B cell (primary cell): ENCODE results near the gene MAP7. TPM values are rescaled to one million over a fixed set of nuclear protein-coding genes. Genes with fewer than 3 reads are reported as not detected.
"Not testable (repeated sequence)": the region's sequence is repeated elsewhere in the genome, so short reads cannot be mapped to it uniquely, and the experiment has no call there.

Source experiments
- ATAC-seq: fragments of 200-7000 bp; cut with Tn5 transposase; one replicate; pipeline ENCODE4 v1.10.0; 2021; ENCODE audit warnings: low read depth, mild to moderate bottlenecking, moderate number of reproducible peaks, moderate library complexity
- CTCF ChIA-PET: fragments of 350-600 bp; sonication (Branson Sonifier 250); formaldehyde crosslinking; loops from one replicate; lab custom pipeline; 2021; ENCODE audit warnings: antibody characterized with exemption, inconsistent platforms; lab: Charles Lee
- POLR2A ChIA-PET: fragments of 350-600 bp; sonication (Branson Sonifier 250); formaldehyde crosslinking; loops from one replicate; lab custom pipeline; 2021; ENCODE audit warnings: antibody characterized with exemption; lab: Charles Lee
- DNase-seq: peaks from one replicate; pipeline ENCODE4 v3.0.0; 2013
- H2AFZ ChIP-seq: 2 replicates; pipeline ENCODE4 v1.6.1; 2012; ENCODE audit warnings: mild to moderate bottlenecking, low read depth, low read length; ENCODE audit not compliant: insufficient read depth, poor library complexity, severe bottlenecking
- H3K27ac ChIP-seq, 2 donors: 1 replicate in 1 of 2; 2 replicates in 1 of 2; pipeline ENCODE4 v1.5.1; 2012 to 2013; ENCODE audit warnings: low read length in 2 of 2, mild to moderate bottlenecking in 2 of 2, moderate library complexity in 1 of 2
- H3K27me3 ChIP-seq, 4 experiments: fragments of 200-600 bp in 1 of 4; sonication (generic) in 1 of 4; replicated peaks in 1 of 4; 1 replicate in 2 of 4; 2 replicates in 2 of 4; pipeline versions ENCODE4 v1.6.1 to v1.7.0; 2013 to 2016; ENCODE audit warnings: low read length in 3 of 4, mild to moderate bottlenecking in 2 of 4, mixed read lengths in 1 of 4, moderate library complexity in 1 of 4; ENCODE audit not compliant: insufficient read depth in 4 of 4, control insufficient read depth in 3 of 4; ENCODE audit errors: control extremely low read depth in 1 of 4
- H3K36me3 ChIP-seq, 2 experiments: replicated peaks in 1 of 2; 1 replicate in 1 of 2; 2 replicates in 1 of 2; pipeline versions ENCODE4 v1.6.1 to v1.7.1; 2013; ENCODE audit warnings: low read length in 1 of 2; ENCODE audit not compliant: insufficient read depth in 2 of 2, control insufficient read depth in 1 of 2; ENCODE audit errors: control extremely low read depth in 1 of 2, extremely low read depth in 1 of 2
- H3K4me1 ChIP-seq, 2 donors: fragments of 200-600 bp in 1 of 2; sonication (generic) in 1 of 2; 1 replicate in 1 of 2; 2 replicates in 1 of 2; pipeline versions ENCODE4 v1.5.1 to v1.6.1; 2013 to 2017; ENCODE audit warnings: low read length in 2 of 2; ENCODE audit not compliant: control insufficient read depth in 2 of 2, insufficient read depth in 2 of 2
- H3K4me2 ChIP-seq: replicated peaks from 2 replicates; pipeline ENCODE3; 2012; ENCODE audit warnings: mild to moderate bottlenecking, low read depth, low read length; ENCODE audit not compliant: poor library complexity, severe bottlenecking
- H3K4me3 ChIP-seq, 5 experiments: fragments of 200-600 bp in 1 of 5; sonication (generic) in 1 of 5; 1 replicate in 3 of 5; 2 replicates in 2 of 5; pipeline versions ENCODE4 v1.5.1 to v1.7.0; 2011 to 2016; ENCODE audit warnings: low read length in 4 of 5, mild to moderate bottlenecking in 4 of 5, low read depth in 2 of 5, control low read depth in 1 of 5, moderate library complexity in 1 of 5; ENCODE audit not compliant: insufficient read depth in 1 of 5; ENCODE audit errors: control extremely low read depth in 1 of 5, extremely low read depth in 1 of 5
- H3K79me2 ChIP-seq: fragments of 200-600 bp; sonication (generic); one replicate; pipeline ENCODE4 v1.6.0; 2016; ENCODE audit warnings: low read length; ENCODE audit not compliant: control insufficient read depth, insufficient read depth
- H3K9ac ChIP-seq: fragments of 200-600 bp; sonication (generic); 2 replicates; pipeline ENCODE4 v1.6.1; 2017; ENCODE audit warnings: mild to moderate bottlenecking, low read length, moderate library complexity
- H3K9me3 ChIP-seq, 3 donors: one replicate each; pipeline versions ENCODE4 v1.6.1 to v1.7.1; 2013; ENCODE audit warnings: low read length in 2 of 3; ENCODE audit not compliant: control insufficient read depth in 2 of 3, insufficient read depth in 1 of 3; ENCODE audit errors: control extremely low read depth in 1 of 3
- H4K20me1 ChIP-seq: 2 replicates; pipeline ENCODE4 v1.6.0; 2012; ENCODE audit warnings: mild to moderate bottlenecking, low read length; ENCODE audit not compliant: insufficient read depth, control insufficient read depth, poor library complexity, severe bottlenecking
- H3K27ac Mint-ChIP-seq: one replicate; pipeline ENCODE4 v1.8.0; 2021; ENCODE audit warnings: mixed read lengths
- H3K27me3 Mint-ChIP-seq: one replicate; pipeline ENCODE4 v1.8.0; 2021; ENCODE audit warnings: mixed read lengths
- H3K4me1 Mint-ChIP-seq: one replicate; pipeline ENCODE4 v1.8.0; 2021; ENCODE audit warnings: mixed read lengths
- H3K4me3 Mint-ChIP-seq: one replicate; pipeline ENCODE4 v1.8.0; 2021; ENCODE audit warnings: mixed read lengths
- H3K9me3 Mint-ChIP-seq: one replicate; pipeline ENCODE4 v1.8.0; 2022; ENCODE audit warnings: mixed read lengths; ENCODE audit not compliant: insufficient read depth
- CTCF ChIP-seq: fragments of 200-600 bp; IDR thresholded peaks from one replicate; pipeline ENCODE4 v1.8.0; 2022; ENCODE audit warnings: antibody characterized with exemption, mild to moderate bottlenecking
- EZH2 ChIP-seq: IDR thresholded peaks from 2 replicates; pipeline ENCODE4 v1.6.1; 2012; ENCODE audit warnings: borderline replicate concordance, low read depth, mild to moderate bottlenecking, moderate library complexity, low read length; ENCODE audit not compliant: insufficient read depth, poor library complexity, severe bottlenecking
- WGBS: methylation state at CpG from one replicate; pipeline ENCODE4 v1.1.5; 2013; ENCODE audit warnings: missing lambda C conversion rate; ENCODE audit not compliant: insufficient coverage; 5-methylcytosine and 5-hydroxymethylcytosine counted together
- intact Hi-C: fragments of 100-400 bp; cut with micrococcal nuclease; formaldehyde crosslinking; loops from one replicate; pipeline ENCODE4 v1.10.0; 2022
- polyA plus RNA-seq: library from polyadenylated mRNA; depleted of rRNA; stranded (reverse); fragments of >200 nt; gene quantifications from 2 replicates; pipeline ENCODE4 v1.2.3, GENCODE V29; 2012
- total RNA-seq, 2 donors: library from RNA; stranded (reverse); fragments of 120-200 nt in 1 of 2; gene quantifications; 1 replicate in 1 of 2; 2 replicates in 1 of 2; pipeline versions ENCODE4 v1.2.3 to v1.2.4, GENCODE V29; 2013 to 2022

MAP7 gene
- total and polyA plus RNA-seq, 2 donors (not counting 1 experiment from before 2014, with no cell fraction given) = 0.34 to 0.64 TPM

GRCh38 chr6:136309729-136310311, 240.4 kb downstream of the MAP7 start:
- no peak for ATAC-seq
- no peaks in the 10 kb centered on the region for H3K79me2 ChIP-seq
- peaks cover 8% of the 10 kb centered on the region for H3K27me3 Mint-ChIP-seq
- intact Hi-C loops = no loop called here
- no peak overlapping the region for H3K27ac Mint-ChIP-seq
- no CpG with 5 or more reads among the region's 1 CpG for WGBS
- H3K4me2 ChIP-seq = no peak overlapping the region
- H3K4me3 Mint-ChIP-seq = no peak overlapping the region
- no peak overlapping the region for H3K9ac ChIP-seq
- no peaks in the 10 kb centered on the region for H3K27me3 ChIP-seq
- no peaks in the 10 kb centered on the region for H3K4me1 Mint-ChIP-seq
- H3K9me3 ChIP-seq = no peaks in the 10 kb centered on the region
- no peak for DNase-seq
- no peaks in the 10 kb centered on the region for H3K4me1 ChIP-seq
- H3K4me3 ChIP-seq = no peak overlapping the region
- H3K36me3 ChIP-seq = no peaks in the 10 kb centered on the region
- ChIA-PET POLR2A (no interaction called here), CTCF (no interaction called here)
- peak; percentile 34 for TF ChIP-seq CTCF
- TF ChIP-seq EZH2 = no peak
- no peaks in the 10 kb centered on the region for H4K20me1 ChIP-seq
- no peak overlapping the region for H3K27ac ChIP-seq
- no peak overlapping the region for H2AFZ ChIP-seq
- no peaks in the 10 kb centered on the region for H3K9me3 Mint-ChIP-seq

GRCh38 chr6:136309171-136309570, 241.1 kb downstream of the MAP7 start:
- no peak for DNase-seq
- Histone ChIP-seq H3K27ac (no peak overlapping the region), H4K20me1 (no peaks in the 10 kb centered on the region), H3K4me1 (no peaks in the 10 kb centered on the region), H2AFZ (no peak overlapping the region), H3K9me3 (no peaks in the 10 kb centered on the region), H3K27me3 (no peaks in the 10 kb centered on the region), H3K4me2 (no peak overlapping the region), H3K4me3 (no peak overlapping the region), H3K9ac (no peak overlapping the region), H3K36me3 (no peaks in the 10 kb centered on the region), H3K79me2 (no peaks in the 10 kb centered on the region)
- Mint-ChIP-seq H3K9me3 (no peaks in the 10 kb centered on the region), H3K4me3 (no peak overlapping the region), H3K27me3 (peaks cover 8% of the 10 kb centered on the region), H3K4me1 (no peaks in the 10 kb centered on the region), H3K27ac (no peak overlapping the region)
- intact Hi-C loops = no loop called here
- ChIA-PET POLR2A (no interaction called here), CTCF (no interaction called here)
- ATAC-seq = no peak
- no CpG with 5 or more reads among the region's 3 CpGs for WGBS
- TF ChIP-seq EZH2 = no peak
- TF ChIP-seq CTCF = no peak

GRCh38 chr6:136308469-136308868, 241.8 kb downstream of the MAP7 start:
- H3K4me3 ChIP-seq, ATAC-seq, CTCF ChIA-PET, H3K36me3 ChIP-seq, H3K79me2 ChIP-seq, H3K27me3 ChIP-seq, POLR2A ChIA-PET, intact Hi-C loops, H3K9ac ChIP-seq, H2AFZ ChIP-seq, H3K27ac Mint-ChIP-seq, H3K4me1 ChIP-seq, DNase-seq, H3K27ac ChIP-seq, H3K9me3 Mint-ChIP-seq, H3K4me1 Mint-ChIP-seq, H3K4me3 Mint-ChIP-seq, H3K9me3 ChIP-seq, H3K4me2 ChIP-seq, H3K27me3 Mint-ChIP-seq, H4K20me1 ChIP-seq: not testable (repeated sequence)
- no CpG with 5 or more reads among the region's 1 CpG for WGBS
